ELR (cell line): ENCODE data around the gene GYS2.
"Not testable (repeated sequence)": the region's sequence is repeated elsewhere in the genome, so short reads cannot be mapped to it uniquely, and the experiment has no call there.

Experiments used
- DNase-seq: peaks from one replicate; pipeline ENCODE4 v3.0.0-alpha.2; 2015; ENCODE audit warnings: low read depth

GYS2 gene

DNA sequence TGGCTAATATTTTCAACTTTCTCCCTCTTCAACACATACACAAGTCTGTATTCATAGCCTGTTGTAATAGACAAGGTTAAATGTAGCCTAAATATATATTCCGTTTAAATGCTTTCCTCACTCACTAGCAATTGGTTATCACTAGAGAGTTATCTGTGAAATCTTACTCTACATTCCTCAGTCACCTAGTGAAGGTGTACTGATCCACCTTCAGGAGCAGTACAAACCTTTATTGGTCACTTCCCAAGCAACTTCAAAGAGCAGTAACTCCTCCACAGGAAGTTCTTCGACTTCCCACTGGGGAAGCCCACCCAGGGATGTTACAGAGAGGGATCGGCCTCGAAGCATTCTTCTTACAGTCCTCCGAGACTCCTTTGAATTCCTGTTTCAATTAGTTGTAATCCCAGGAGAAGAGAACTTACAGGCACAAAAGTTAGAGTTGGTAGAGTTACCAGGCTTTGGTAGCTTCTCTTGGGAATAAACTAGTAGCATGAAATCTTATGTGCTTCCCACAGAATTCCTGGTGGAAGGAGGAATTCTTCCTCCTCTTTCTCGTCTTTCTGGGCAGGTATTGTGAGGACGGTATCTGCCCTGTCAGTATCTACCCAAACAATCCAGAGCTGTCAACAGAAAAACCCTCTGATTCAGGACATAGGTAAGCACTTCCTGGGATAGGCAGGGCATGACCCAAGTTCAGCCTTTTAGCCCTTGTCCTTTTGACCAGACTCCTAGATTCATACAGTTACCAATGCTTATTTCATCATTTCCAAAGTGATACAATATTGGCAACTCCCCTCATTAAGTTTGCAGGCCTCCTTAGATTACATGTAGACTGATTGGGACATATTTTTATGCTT lies at the start of gene GYS2:
Gene GYS2 (minus strand): TSS at position 603 of the 857 bp plus-strand sequence. CDS start 255 bp downstream, at position 348.
- DNase-seq = no peak

DNA sequence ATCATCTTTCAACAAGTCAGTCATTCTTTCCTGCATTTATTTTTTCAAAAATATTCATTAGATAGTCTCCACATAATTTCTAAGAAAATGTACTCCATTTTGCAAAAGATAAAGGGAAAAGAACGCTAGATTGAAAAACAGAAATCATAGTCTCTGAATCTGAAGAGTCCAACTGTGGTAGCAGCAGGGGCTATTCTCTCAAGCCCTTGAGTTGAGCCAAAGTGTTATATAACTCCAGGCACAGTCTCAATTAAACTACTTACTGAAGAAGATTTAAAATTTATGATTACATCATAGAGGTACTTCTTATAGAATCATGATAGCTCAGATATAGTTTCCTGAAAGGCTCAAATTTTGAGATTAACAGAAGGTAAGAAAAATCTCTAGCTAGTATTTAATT lies 47.2 kb upstream of the GYS2 start:
- DNase-seq = no peak

DNA sequence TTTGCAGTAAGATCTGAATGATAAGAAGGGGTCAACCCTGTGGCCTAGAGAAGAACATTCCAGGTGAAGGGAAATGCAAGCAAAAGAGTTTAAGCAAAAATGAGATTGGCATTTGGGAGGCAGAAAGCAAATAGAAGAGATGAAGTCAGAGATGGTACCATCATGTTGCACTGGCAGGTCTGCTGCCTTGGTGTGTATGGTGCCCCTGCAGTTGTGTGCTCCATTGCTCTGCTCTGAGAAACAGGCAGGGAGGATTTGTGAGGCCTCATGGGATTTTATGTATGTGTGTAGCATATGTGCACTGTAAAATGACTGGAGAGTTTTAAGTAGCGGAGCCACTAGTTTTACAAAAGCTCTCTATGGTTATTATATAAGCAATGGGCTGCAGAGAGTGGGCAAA lies 46.4 kb upstream of the GYS2 start:
- DNase-seq = no peak

DNA sequence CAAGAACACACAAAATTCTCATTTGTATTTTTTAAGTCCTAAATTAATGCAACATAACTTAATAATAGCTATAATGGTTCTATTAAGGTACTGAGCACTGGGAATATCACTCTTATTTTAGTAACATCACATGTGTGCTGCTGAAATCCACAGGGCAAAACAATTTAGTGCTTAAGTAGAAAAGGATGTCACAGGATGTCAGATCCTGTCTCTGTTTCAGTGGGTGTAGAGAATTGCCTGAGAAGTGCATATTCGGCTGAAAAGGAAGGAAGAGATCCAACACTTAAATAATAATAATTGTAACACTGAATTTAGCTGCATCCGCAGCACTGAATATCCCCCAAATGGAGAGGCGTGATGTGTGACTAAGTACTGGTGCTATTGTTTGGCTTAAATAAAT lies 44.4 kb upstream of the GYS2 start:
- no peak for DNase-seq

DNA sequence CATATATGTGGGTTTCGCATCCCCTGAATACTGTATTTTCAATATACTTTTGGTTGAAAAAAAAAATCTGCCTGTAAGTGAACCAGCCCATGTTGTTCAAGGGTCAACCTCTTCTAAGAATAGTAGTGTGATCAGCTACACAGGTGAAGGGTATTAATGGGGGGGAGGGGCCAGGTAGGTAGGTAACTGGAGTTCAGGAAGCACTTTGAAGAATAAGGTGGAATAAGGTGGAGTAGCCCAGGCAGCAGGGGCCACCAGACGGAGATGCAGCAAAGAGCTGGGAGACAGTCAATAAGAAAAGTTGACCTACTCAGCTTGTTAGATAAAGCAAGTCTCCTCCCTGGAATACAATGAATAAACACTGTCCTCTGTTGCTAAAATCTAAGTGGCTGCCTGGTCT lies 43.7 kb upstream of the GYS2 start:
- DNase-seq = no peak

DNA sequence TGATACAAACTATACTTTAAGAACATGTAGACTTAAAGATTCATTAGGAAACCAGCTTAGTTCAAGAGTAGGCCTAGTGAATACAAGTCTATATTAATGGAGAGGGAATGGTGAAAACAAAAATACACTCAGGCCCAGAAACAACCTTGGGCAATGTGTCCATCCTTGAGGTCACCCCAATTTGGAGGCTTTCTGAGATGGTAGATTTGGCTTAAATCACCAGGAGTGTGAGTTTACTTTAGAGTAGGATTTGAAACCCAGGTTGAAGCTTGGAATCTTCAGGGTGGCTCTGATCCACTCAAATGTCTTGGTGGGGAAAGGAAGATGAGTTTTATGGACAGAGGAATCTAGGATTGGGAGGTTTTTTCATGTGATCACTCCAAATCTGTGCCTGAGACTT lies 42.5 kb upstream of the GYS2 start:
- no peak for DNase-seq

DNA sequence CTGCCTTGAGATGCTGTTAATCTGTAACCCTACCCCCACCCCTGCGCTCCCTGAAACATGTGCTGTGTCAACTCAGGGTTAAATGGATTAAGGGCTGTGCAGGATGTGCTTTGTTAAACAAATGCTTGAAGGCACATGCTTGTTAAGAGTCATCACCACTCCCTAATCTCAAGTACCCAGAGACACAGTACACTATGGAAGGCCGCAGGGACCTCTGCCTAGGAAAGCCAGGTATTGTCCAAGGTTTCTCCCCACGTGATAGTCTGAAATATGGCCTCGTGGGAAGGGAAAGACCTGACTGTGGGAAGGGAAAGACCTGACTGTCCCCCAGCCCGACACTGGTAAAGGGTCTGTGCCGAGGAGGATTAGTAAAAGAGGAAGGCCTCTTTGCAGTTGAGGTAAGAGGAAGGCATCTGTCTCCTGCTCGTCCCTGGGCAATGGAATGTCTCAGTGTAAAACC lies 40.4 kb upstream of the GYS2 start:
- DNase-seq = not testable (repeated sequence)

DNA sequence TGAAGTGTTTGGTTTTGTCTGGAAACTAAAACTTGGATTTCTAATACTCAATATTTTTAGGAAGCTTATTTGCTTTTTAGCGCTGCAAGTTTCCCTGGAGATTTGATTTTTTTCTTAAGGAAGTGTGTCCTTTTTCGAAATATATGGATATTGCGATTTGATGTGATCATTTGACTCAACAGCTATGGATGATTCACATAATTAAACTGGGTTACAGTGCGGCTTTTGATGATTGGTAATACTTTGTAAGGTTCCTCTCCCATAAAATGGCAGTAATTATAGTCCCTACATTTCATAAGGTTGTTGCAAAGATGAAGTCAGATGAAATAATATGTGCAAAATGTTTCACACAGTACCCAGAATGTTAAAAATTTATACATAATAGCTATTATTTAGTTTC lies 39.9 kb upstream of the GYS2 start:
- DNase-seq = no peak

DNA sequence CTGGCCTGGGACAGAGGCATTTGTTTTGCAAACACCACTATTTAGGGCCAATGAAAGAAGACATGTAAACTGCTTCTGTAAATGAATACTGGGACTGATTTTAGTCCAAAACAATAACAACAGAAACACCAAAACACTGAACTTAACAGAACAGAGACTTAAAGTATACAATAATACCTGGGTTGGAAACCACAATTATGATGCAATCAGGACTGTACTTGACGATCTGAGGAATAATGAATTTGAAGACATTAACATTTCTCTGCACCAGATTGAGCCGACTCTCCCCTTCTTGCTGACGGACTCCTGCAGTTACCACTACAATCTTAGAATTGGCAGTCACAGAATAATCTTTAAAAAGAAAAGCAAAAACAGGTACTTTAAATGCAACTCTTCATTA lies 39.1 kb upstream of the GYS2 start:
- DNase-seq = no peak

DNA sequence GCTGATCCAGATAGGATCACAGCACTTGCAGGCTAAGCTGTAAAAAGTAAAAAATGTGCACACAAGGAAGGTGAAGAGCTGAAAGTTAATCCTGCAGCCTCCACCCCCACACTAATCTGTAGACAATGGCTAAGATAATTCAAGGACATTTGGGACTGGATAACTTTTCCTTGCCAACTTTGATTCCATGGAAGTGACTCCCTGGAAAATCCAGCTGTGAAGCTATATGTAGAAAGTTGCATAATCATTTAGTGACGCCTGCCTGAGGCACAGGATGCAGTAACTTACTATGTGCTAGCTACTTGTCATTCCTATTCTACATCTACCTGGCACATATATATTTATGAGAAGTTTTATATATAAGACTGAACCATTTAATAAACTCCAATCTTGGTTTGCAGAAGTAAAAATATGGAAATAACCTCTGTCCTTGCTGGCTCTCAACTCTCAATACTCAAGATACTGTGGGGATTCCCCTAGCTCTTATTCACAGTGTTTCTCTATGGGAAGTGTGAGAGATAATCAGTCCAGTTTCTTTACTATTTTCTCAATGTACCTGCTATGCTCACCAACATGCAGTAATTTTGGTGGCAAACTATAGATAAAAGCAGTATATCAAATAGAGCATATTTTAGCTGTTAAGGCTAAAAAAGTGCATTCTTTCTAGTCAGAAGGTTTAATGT lies 38.2 kb upstream of the GYS2 start:
- peak; percentile 22 for DNase-seq

DNA sequence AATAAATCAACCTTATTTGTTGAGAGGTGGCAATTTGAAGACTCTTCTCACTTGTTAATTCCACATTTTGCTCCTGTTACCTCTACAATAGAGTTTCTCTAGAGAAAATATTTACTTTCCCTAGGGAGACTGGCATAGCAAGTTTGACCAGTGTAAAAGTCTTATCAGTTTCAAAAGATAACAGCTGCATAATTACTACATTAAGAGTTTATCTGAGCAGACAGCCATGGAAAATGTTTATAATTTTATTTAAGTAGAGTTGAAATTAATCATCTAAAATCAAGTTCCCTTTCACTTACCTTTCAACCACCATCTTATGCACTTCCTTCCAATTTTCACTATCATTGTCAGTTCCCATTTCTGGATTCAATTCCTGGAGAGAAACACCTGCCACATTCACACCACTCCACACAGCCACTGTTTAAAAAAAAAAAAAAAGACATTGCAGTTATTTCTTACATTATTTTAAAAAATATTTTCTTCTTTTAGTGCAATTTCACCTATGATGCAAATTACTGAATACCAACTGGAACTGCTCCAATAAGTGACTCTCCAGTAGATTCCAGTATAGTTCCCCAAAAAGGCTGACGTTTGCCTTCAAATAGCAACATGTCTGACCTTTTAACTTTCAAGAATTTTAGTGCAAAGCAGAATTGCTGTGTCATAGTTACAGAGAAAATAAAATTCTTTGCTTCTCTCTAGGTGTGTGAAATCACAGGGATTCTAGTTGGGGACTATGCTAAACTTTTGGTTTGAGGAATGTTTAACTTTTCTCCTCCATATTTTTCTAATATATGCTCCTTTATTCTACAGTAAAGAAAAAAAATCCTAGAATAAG lies 33.6 kb upstream of the GYS2 start:
- DNase-seq = no peak

DNA sequence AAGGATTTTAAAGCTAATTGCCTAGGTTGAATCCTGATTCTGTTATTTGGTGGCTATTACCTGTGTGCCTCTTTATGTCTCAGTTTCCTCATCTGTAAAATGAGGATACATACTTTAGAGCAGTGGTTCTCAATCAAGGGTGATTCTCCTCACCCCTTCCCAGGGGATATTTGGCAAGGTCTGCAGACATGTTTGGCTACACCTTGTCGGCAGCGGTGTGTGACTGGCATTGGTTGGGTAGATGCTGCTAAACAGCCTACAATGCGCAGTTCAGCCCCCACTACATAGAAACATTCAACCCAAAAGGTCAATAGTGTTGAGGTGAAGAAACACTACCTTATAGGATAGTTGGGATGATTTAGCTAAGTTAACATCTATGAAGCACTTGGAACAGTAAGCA lies 29.6 kb upstream of the GYS2 start:
- DNase-seq = no peak

DNA sequence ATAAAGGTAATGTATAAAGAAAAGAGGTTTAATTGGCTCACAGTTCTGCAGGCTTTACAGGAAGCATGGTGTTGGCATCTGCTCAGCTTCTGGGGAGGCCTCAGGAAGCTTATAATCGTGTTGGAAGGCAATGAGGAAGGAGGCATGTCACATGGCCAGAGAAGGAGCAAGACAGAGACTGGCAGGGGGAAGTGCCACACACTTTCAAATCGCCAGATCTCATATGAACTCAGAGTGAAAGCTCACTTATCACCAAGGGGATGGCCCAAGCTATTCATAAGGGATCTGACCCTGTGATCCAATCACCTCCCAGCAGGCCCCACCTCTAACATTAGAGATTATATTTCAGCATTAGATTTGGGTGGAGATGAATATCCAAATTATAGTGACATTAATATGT lies 26.7 kb upstream of the GYS2 start:
- DNase-seq = no peak

DNA sequence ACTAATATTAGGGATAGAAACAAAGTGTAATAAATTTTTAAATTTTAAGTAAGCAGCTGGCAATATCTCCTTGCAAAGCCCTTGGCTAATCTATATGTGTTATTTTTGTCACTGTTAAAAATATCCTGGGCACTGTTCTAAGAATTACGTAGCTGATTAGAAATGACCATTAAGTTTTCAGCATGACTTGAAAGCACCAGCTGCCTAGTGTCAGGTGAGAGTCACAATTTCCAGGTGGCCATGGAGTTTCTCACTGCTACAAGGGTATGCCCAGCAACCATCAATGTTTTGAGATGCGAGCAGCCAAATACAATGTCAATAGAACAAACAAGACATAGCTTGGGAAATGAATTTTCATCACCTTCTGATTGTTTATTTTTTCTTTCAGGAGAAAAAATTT lies 23.3 kb upstream of the GYS2 start:
- DNase-seq = no peak

DNA sequence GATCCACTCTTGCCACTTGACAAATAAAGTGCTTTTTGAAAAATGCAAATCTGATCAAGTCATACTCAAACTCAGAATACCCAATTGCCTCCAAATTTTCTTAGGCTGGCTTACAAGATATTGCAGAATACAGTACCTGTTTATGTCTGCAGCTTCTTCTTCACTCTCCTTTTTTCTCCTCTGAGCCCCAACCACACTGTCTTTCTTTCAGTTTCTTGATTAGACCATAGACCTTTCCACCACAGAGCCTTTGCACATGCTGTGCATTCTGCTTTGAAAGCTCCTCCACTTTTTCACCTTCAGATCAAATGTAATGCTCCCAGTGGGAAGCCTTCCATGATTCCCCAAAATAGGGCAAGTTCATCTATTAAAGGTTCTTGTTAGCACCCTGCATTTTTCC lies 13.9 kb upstream of the GYS2 start:
- DNase-seq = no peak

DNA sequence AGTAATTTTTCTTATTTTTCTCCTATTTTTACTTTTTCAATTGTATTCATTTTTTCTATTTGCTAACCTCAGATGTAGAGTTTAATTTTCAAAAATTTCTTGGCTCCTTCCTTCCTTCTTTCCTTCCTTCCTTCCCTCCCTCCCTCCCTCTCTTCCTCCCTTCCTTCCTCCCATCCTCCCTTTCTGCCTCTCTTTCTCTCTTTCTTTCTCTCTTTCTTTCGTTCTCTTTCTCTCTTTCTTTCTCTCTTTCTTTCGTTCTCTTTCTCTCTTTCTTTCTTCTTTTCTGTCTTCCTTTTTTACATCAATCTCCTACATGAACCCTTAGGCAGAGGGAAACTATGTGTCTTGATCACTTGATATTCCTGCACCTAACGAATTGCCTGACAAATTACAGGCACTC lies 12.4 kb upstream of the GYS2 start:
- no peak for DNase-seq

DNA sequence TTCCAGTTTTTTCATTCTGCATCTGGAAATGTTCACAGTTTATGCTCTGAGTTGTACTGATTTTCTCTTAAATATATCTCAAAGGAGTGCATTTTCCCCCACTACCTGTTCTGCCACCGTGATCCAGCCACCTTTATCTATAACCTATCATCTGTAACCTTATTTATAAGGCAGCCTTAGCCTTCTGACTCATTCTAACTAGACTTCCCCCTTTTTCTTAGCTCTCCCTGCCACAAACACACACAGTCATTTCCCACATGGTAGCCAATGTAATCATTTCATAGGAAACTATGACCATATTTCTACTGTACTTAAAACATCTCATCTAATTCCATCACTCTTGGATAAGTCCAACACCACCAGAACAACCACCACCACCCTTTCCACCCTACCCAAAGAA lies 10.8 kb upstream of the GYS2 start:
- DNase-seq = peak; percentile 26

DNA sequence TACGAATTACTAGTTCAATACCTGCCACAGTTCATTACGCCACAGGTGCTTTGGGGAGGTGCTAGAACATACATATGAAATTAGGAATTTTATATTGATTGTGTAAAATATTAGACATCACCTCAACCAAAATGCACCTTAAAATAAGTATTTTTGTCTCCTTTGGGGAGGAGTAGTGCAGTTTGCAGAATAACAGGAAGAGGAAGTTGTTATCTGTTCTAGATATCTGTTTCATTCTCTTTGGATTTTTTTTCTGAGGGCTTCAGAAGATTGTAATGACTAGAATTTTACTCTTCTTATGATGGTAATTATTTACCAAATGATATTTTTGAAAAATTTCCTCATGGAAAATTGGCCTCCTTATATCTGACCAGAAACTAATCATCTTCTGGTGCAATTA lies 9.9 kb upstream of the GYS2 start:
- no peak for DNase-seq

DNA sequence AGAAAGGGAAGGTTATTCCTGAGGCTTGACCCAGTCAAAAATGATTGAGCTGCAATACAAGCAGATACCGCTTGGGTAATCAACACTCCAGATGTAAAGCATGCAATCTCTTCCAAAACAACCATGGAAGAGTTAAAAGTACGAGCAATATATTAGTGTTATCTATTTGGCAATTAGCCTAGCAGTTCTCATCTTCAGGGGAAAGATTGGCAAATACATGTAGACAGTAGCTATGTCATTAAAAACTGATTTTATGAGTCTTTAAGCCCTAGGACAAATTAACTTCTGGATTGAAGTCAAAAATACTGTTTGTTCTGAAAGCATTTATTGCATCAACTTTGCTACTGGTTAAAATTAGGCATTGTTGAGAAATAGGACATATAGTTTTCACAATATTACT lies 9.3 kb upstream of the GYS2 start:
- no peak for DNase-seq

DNA sequence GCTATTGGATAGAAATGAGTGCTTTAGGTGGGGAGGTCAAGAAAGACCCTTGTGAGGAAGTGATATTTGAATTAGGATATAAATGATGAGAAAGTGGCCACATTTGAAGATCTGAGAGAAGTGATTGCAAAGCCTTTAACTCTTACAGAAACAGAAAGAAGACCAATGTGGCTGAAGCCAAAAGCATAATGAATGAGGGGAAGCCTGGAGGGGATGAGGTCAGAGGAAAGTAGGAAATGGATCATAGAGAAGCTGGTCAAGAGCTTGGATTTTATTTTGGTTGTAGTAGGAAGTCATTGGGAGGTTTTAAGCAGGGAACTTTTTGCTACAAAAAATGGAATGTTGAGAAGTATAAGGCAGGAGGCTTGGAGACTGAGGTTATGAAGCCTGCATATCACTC lies 3.5 kb upstream of the GYS2 start:
- DNase-seq = no peak

DNA sequence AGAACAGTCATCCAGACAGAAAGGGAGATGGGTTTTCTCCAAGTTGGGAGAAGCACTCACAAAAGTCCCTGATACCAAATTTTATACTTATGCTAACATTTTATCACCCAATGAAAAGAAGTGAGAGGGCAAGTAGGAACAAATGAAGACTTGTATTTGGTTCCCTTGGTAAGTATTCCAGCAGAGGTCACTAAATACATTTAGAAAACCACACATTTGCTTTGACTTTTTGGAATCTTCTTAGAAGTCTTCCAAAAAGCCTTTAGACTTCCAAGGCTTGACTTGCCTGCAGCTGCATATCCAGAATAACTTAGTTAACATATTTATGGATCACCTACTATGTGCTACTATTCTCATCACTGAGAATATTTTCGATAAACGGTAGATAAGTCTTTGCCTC lies 3.1 kb upstream of the GYS2 start:
- peak; percentile 34 for DNase-seq

DNA sequence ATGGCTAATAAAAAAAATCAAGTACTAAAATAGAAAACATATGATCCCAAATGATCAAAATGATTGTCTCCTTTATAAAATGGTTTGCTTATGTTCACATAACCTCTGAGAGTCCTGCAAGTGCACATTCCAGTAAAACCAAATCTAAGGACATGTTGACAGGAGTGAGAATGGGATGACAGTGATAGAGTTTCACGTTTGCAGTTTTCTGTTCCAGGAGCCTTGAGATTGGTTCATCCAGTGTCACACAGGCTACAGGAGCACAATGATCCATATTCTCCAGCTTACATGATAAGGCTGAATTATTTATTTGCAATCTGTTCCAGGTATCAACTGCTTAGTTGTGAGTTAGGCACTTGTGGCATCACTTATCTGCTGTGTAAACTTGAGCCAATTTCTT lies 1.5 kb upstream of the GYS2 start:
- no peak for DNase-seq

DNA sequence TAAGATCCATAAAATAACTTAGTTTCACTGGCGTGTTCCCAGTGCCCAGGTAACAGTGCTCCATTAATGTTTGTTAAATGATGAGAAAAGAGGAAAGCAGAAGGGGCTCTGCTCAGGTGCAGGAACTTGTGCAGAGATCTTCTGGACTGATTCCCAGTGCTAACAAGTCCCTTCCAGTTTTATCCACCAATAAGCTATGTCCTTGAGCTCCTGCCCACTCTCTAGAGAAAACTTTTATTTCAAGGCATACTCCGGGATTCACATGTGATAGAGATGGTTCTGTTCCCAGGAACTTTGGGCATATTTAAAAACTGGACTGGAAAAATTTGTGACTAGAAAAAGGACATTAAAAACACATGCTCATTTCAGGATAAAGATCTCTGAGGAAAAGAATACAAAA lies 1.9 kb downstream of the GYS2 start:
- no peak for DNase-seq
